Thyroid gland (tissue), 4 donors: ENCODE data around the gene CREB3L1. TPM values are rescaled to one million over a fixed set of nuclear protein-coding genes. Genes with fewer than 3 reads are reported as not detected.

Source experiments
- DNase-seq, 2 donors: peaks; one replicate each; pipeline ENCODE4 v3.0.0-alpha.2; 2019
- H3K27ac ChIP-seq, 3 donors: fragments of 200-600 bp; sonication (generic); 1 replicate in 2 of 3; 2 replicates in 1 of 3; pipeline ENCODE4 v1.5.1; 2016 to 2019; ENCODE audit warnings: mild to moderate bottlenecking in 1 of 3, moderate library complexity in 1 of 3
- H3K27me3 ChIP-seq: fragments of 200-600 bp; sonication (generic); one replicate; pipeline ENCODE4 v1.5.1; 2019
- H3K36me3 ChIP-seq, 2 donors: fragments of 200-600 bp; sonication (generic); one replicate each; pipeline ENCODE4 v1.5.1; 2016 to 2019
- H3K4me1 ChIP-seq, 2 donors: fragments of 200-600 bp; sonication (generic); one replicate each; pipeline ENCODE4 v1.5.1; 2017 to 2019
- H3K4me3 ChIP-seq, 3 donors: fragments of 200-600 bp; sonication (generic); replicated peaks in 1 of 3; 1 replicate in 2 of 3; 2 replicates in 1 of 3; pipeline ENCODE4 v1.5.1; 2016; ENCODE audit warnings: mild to moderate bottlenecking in 1 of 3
- H3K9me3 ChIP-seq: fragments of 200-600 bp; sonication (generic); one replicate; pipeline ENCODE4 v1.5.1; 2017
- POLR2A ChIP-seq, 2 donors: fragments of 450-650 bp; IDR thresholded peaks; one replicate each; pipeline ENCODE4 v1.6.1; 2017; ENCODE audit warnings: antibody characterized with exemption in 2 of 2, mild to moderate bottlenecking in 2 of 2, moderate library complexity in 1 of 2
- WGBS, 2 donors: methylation state at CpG; one replicate each; pipeline ENCODE4 v1.1.5; 2017; 5-methylcytosine and 5-hydroxymethylcytosine counted together
- intact Hi-C: fragments of 100-400 bp; cut with DNase I; formaldehyde crosslinking; loops from one replicate; pipeline ENCODE4 v1.15.1; 2023
- total RNA-seq, 4 donors: library from RNA; depleted of rRNA; stranded (reverse); fragments of >200 nt; gene quantifications; one replicate each; pipeline ENCODE4 v1.2.3, GENCODE V29; 2016
- TF ChIP-seq, protein P1 (sequence below), 6 experiments: fragments of 200-600 bp in 3 of 6; fragments of 450-650 bp in 3 of 6; sonication (generic) in 3 of 6; IDR thresholded peaks; one replicate each; pipeline ENCODE4 v1.5.1; 2016 to 2019; ENCODE audit warnings: antibody characterized with exemption in 6 of 6, mild to moderate bottlenecking in 2 of 6, inconsistent platforms in 1 of 6, moderate library complexity in 1 of 6

Gene CREB3L1
- total RNA-seq, 4 donors from 2014 or later = 0.88 to 3.1 (median 2.1) TPM

DNA sequence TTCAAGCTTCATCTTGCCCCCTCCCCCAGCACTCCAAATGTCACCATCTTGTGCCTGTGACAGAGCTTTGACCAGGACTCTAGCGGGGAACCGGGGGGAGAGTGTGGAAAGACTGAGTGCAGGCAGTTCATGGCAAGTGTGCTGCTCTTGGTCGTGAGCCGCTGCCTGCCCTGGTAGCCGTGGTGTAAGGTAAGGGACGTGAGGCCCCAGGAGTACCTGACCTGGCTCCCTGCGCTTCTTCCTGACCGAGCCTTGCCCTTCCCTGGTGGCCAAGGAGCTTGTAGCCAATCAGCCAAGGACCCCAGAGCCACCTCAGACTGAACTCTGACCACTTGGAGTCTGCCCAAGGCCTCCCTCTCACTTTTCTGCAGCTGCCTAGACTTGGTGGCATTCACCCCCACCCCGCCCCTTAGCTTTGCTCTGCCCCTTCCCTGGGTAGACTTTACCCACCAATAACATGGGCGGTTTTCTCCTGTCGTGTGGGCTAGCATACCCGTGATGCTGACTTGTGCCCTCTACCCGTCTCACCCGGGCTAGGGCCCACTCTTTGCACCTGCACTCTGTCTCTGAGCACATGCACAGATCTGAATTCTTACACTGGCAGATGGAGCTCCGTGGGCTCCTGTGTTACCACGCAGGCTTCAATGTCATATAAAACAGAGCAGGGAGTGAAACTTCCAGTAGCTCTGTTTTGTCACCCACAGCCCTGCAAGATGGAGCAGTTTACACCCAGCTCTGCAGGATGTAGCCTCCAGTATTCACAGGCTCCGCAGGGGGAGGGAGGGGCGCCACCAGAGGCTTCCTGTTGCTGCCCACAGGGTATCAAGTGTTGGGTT is 71.3 kb downstream of the CREB3L1 start:
- H3K9me3 ChIP-seq = no peaks in the 10 kb centered on the region
- peak overlapping the region in 1 of 3 donors; percentile 86 for H3K4me3 ChIP-seq
- intact Hi-C loops = no loop called here
- 66 to 77% methylated on average over 16 to 18 of the region's 18 CpGs for WGBS, 2 donors
- H3K27ac ChIP-seq = no peak overlapping the region
- H3K4me1 ChIP-seq = peaks cover 6 to 21% of the 10 kb centered on the region in 2 donors
- TF ChIP-seq, protein P1, sequence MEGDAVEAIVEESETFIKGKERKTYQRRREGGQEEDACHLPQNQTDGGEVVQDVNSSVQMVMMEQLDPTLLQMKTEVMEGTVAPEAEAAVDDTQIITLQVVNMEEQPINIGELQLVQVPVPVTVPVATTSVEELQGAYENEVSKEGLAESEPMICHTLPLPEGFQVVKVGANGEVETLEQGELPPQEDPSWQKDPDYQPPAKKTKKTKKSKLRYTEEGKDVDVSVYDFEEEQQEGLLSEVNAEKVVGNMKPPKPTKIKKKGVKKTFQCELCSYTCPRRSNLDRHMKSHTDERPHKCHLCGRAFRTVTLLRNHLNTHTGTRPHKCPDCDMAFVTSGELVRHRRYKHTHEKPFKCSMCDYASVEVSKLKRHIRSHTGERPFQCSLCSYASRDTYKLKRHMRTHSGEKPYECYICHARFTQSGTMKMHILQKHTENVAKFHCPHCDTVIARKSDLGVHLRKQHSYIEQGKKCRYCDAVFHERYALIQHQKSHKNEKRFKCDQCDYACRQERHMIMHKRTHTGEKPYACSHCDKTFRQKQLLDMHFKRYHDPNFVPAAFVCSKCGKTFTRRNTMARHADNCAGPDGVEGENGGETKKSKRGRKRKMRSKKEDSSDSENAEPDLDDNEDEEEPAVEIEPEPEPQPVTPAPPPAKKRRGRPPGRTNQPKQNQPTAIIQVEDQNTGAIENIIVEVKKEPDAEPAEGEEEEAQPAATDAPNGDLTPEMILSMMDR (IDR thresholded peaks at IDR 0.05) = no peak
- TF ChIP-seq POLR2A (IDR thresholded peaks at IDR 0.05) = no peak
- DNase-seq = no peak
- no peaks in the 10 kb centered on the region for H3K36me3 ChIP-seq
- no peaks in the 10 kb centered on the region for H3K27me3 ChIP-seq

DNA sequence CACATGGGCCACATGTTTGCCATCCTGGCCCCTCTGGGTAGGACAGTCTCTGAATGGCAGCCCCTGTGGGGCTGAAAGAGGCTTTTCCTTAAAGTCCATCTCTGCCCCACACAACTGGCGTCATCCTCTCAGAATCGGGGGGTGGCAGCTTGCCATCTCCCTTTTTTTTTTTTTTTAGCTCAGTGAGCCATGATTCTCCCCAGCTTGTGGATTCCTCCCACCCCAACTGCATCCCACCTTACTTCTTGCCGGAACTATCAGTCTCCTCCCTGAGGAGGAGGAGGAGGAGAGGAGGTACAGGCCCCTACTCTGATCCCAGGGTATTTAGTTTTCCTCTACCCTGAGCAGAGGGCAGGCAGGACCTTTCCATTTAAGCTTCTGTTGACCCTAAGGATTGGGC is 73.2 kb downstream of the CREB3L1 start:
- no peak for DNase-seq
- no peak overlapping the region for H3K4me3 ChIP-seq
- 64 to 82% methylated on average over 3 of the region's 3 CpGs for WGBS, 2 donors
- intact Hi-C loops = no loop called here
- no peak overlapping the region for H3K27ac ChIP-seq
- H3K27me3 ChIP-seq = no peaks in the 10 kb centered on the region
- no peaks in the 10 kb centered on the region for H3K9me3 ChIP-seq
- no peaks in the 10 kb centered on the region for H3K36me3 ChIP-seq
- peaks cover 6 to 21% of the 10 kb centered on the region in 2 donors for H3K4me1 ChIP-seq
- TF ChIP-seq POLR2A (IDR thresholded peaks at IDR 0.05) = no peak
- TF ChIP-seq, protein P1 (IDR thresholded peaks at IDR 0.05) = no peak

DNA sequence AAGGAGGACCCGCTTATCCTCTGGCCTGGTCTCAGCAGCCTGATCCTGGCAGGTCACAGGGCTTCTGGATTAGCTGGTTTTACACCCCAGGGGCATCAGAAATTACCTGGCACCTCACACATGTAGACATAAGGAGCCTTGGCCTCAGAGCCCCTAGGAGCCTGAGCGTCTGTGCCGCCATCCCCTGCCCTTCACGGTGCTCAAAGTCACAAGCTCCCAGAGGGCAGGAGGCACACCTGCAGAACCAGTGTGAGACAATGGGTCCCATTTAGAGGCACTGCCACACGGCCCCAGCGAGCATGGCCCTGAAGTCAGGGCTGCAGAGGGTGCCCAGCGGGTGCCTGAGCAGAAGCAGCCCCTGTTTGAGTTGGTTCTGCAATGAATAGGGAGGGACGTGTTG is 73.7 kb downstream of the CREB3L1 start:
- intact Hi-C loops = no loop called here
- H3K4me1 ChIP-seq = peaks cover 6 to 21% of the 10 kb centered on the region in 2 donors
- 90 to 97% methylated on average over 5 to 8 of the region's 8 CpGs for WGBS, 2 donors
- H3K9me3 ChIP-seq = no peaks in the 10 kb centered on the region
- DNase-seq = no peak
- TF ChIP-seq, protein P1 (IDR thresholded peaks at IDR 0.05) = no peak
- no peak for TF ChIP-seq POLR2A (IDR thresholded peaks at IDR 0.05)
- H3K4me3 ChIP-seq = no peak overlapping the region
- no peaks in the 10 kb centered on the region for H3K27me3 ChIP-seq
- no peak overlapping the region for H3K27ac ChIP-seq
- no peaks in the 10 kb centered on the region for H3K36me3 ChIP-seq

DNA sequence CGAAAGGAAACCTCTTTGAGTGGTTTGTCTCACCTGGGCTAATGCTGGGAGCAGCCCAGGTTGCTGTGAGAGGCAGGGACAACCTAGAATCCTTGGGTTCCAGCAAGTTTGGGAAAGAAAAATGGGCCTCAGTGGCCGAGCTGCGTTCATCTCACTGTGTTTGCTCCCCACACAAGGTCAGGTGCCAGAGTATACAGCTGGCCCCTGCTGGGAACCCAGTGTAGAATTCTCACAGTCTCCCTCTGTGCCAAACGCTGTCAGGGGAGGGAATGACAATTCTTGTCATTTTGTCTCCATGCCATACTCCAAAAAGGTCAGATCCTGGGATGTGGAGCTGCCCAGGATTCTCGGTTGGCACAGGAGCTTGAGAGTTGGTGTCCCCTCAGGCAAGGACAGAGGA is 74.1 kb downstream of the CREB3L1 start:
- DNase-seq = no peak
- WGBS, 2 donors = 69 to 92% methylated on average over 3 to 5 of the region's 5 CpGs
- Histone ChIP-seq H3K9me3 (no peaks in the 10 kb centered on the region), H3K27me3 (no peaks in the 10 kb centered on the region), H3K36me3 (no peaks in the 10 kb centered on the region), H3K4me3 (no peak overlapping the region), H3K4me1 (peaks cover 6 to 21% of the 10 kb centered on the region in 2 donors), H3K27ac (no peak overlapping the region)
- TF ChIP-seq, protein P1 (IDR thresholded peaks at IDR 0.05) = no peak
- no peak for TF ChIP-seq POLR2A (IDR thresholded peaks at IDR 0.05)
- intact Hi-C loops = no loop called here

DNA sequence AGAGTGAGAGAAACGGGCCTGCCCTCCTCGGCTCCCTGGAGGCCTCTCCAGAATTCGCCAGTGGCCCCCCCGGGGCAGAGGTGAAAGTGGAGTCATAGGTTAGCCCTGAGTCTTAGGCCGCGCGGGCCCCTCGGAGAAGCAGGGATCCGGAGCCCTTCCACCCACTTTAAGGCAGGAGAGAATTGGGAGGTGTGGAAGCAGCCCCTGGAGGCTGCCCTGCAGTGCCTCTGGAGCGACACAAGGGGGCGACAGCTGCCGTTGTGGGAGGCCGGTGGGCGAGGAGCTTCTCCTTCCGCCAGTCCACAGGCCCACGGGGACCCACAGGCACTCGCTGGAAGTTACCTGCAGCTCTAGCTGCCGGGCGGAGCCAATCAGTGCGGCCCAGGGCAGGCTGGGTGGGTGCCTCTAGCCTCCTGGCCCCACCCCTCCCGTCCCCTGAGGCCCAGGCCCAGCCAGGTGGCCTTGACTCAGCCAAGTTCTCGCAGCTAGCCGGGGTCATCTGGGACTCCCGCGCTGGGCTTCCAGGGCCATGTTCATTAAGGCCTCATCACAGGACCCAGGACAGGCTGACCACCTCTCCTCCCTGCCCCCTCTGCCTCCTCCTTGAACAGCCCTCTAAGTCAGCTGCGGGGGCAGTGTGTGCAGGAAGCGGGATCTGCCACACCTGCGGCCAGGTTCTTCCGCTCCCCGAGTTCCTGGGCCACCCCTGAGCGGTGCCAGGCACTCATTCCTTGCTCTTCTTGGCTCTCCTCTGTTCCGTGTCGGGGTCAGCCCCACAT is 74.8 kb downstream of the CREB3L1 start:
- no peak for TF ChIP-seq POLR2A (IDR thresholded peaks at IDR 0.05)
- TF ChIP-seq, protein P1 (IDR thresholded peaks at IDR 0.05) = peak; percentile 14 to 66 (median 35)
- Histone ChIP-seq H3K4me3 (no peak overlapping the region), H3K27me3 (no peaks in the 10 kb centered on the region), H3K36me3 (no peaks in the 10 kb centered on the region), H3K27ac (no peak overlapping the region), H3K4me1 (peaks cover 6 to 21% of the 10 kb centered on the region in 2 donors), H3K9me3 (no peaks in the 10 kb centered on the region)
- DNase-seq = no peak
- intact Hi-C loops = no loop called here
- WGBS, 2 donors = 72 to 84% methylated on average over 11 to 15 of the region's 33 CpGs
